ENCODE measurements around the gene IL1RAP. TPM values are rescaled to one million over a fixed set of nuclear protein-coding genes. Genes with fewer than 3 reads are reported as not detected.

IL1RAP gene
- total RNA-seq, 2 donors from 2014 or later: 17.7 to 18.0 TPM

- WGBS: 92% methylated on average over 16 of the region's 16 CpGs
- intact Hi-C loops (cut with DNase I): no loop called here
- Histone ChIP-seq H3K36me3 (no peaks in the 10 kb centered on the region), H3K4me1 (replicated peaks) (no peaks in the 10 kb centered on the region), H3K9me3 (no peaks in the 10 kb centered on the region), H3K27ac (no peak overlapping the region), H3K27me3 (replicated peaks; ENCODE audit: insufficient read depth) (no peaks in the 10 kb centered on the region), H3K4me3 (no peak overlapping the region)
- no peak for DNase-seq (ENCODE audit: low spot score)
- TF ChIP-seq POLR2AphosphoS5 (IDR thresholded peaks at IDR 0.05) (no peak), CTCF (IDR thresholded peaks at IDR 0.05) (no peak), POLR2A (IDR thresholded peaks at IDR 0.05) (no peak)
These were observed 39.3 kb downstream of the IL1RAP start for GRCh38 chr3:190552969-190553759.

GRCh38 chr3:190554197-190554596 lies 40.3 kb downstream of the IL1RAP start:
- no peaks in the 10 kb centered on the region for H3K9me3 ChIP-seq
- 83% methylated on average over 6 of the region's 6 CpGs for WGBS
- DNase-seq (ENCODE audit: low spot score): no peak
- H3K36me3 ChIP-seq: no peaks in the 10 kb centered on the region
- TF ChIP-seq POLR2A (IDR thresholded peaks at IDR 0.05): no peak
- TF ChIP-seq CTCF (IDR thresholded peaks at IDR 0.05): no peak
- no peak for TF ChIP-seq POLR2AphosphoS5 (IDR thresholded peaks at IDR 0.05)
- no peak overlapping the region for H3K4me3 ChIP-seq
- no peaks in the 10 kb centered on the region for H3K4me1 ChIP-seq (replicated peaks)
- intact Hi-C loops (cut with DNase I): no loop called here
- H3K27me3 ChIP-seq (replicated peaks; ENCODE audit: insufficient read depth): no peaks in the 10 kb centered on the region
- H3K27ac ChIP-seq: no peak overlapping the region

GRCh38 chr3:190556351-190556750 lies 42.5 kb downstream of the IL1RAP start:
- Histone ChIP-seq H3K36me3 (no peaks in the 10 kb centered on the region), H3K27me3 (replicated peaks; ENCODE audit: insufficient read depth) (no peaks in the 10 kb centered on the region), H3K4me1 (replicated peaks) (no peaks in the 10 kb centered on the region), H3K9me3 (no peaks in the 10 kb centered on the region), H3K27ac (no peak overlapping the region), H3K4me3 (no peak overlapping the region)
- intact Hi-C loops (cut with DNase I): no loop called here
- no peak for TF ChIP-seq POLR2AphosphoS5 (IDR thresholded peaks at IDR 0.05)
- TF ChIP-seq CTCF (IDR thresholded peaks at IDR 0.05): no peak
- DNase-seq (ENCODE audit: low spot score): no peak
- 86% methylated on average over 2 of the region's 2 CpGs for WGBS

GRCh38 chr3:190557296-190557695 lies 43.4 kb downstream of the IL1RAP start:
- no peak for TF ChIP-seq POLR2A (IDR thresholded peaks at IDR 0.05)
- no peak for TF ChIP-seq CTCF (IDR thresholded peaks at IDR 0.05)
- TF ChIP-seq POLR2AphosphoS5 (IDR thresholded peaks at IDR 0.05): no peak
- Histone ChIP-seq H3K4me3 (no peak overlapping the region), H3K27ac (no peak overlapping the region), H3K36me3 (no peaks in the 10 kb centered on the region), H3K9me3 (no peaks in the 10 kb centered on the region), H3K27me3 (replicated peaks; ENCODE audit: insufficient read depth) (no peaks in the 10 kb centered on the region), H3K4me1 (replicated peaks) (no peaks in the 10 kb centered on the region)
- intact Hi-C loops (cut with DNase I): no loop called here
- no peak for DNase-seq (ENCODE audit: low spot score)

- WGBS: 86% methylated on average over 1 of the region's 1 CpG
These were observed 44.4 kb downstream of the IL1RAP start for GRCh38 chr3:190558316-190558715.

More at GRCh38 chr3:190558316-190558715, 44.4 kb downstream of the IL1RAP start:
- no peaks in the 10 kb centered on the region for H3K4me1 ChIP-seq (replicated peaks)
- no peak overlapping the region for H3K4me3 ChIP-seq
- intact Hi-C loops (cut with DNase I): no loop called here
- no peak for DNase-seq (ENCODE audit: low spot score)
- TF ChIP-seq CTCF (IDR thresholded peaks at IDR 0.05): no peak
- no peak for TF ChIP-seq POLR2A (IDR thresholded peaks at IDR 0.05)
- no peak for TF ChIP-seq POLR2AphosphoS5 (IDR thresholded peaks at IDR 0.05)
- no peaks in the 10 kb centered on the region for H3K27me3 ChIP-seq (replicated peaks; ENCODE audit: insufficient read depth)
- no peaks in the 10 kb centered on the region for H3K36me3 ChIP-seq
- no peaks in the 10 kb centered on the region for H3K9me3 ChIP-seq
- H3K27ac ChIP-seq: no peak overlapping the region

Data from prostate gland (tissue), 2 donors.